GM12875 (cell line): ENCODE results near the gene NAA10.

Source experiments
- H3K4me3 ChIP-seq: one replicate; pipeline ENCODE4 v1.5.1; 2011; ENCODE audit warnings: low read depth, low read length, control low read depth
- CTCF ChIP-seq: IDR thresholded peaks from 2 replicates; pipeline ENCODE4 v1.5.1; 2011; ENCODE audit warnings: low read depth, mild to moderate bottlenecking, control low read depth, inconsistent platforms, low read length, moderate library complexity, borderline replicate concordance; ENCODE audit not compliant: insufficient read depth

NAA10 gene

GRCh38 chrX:153965406-153965805 lies 30.6 kb upstream of the NAA10 start:
- TF ChIP-seq CTCF = no peak

GRCh38 chrX:153964105-153964504 lies 29.3 kb upstream of the NAA10 start:
- TF ChIP-seq CTCF = no peak
- no peak overlapping the region for H3K4me3 ChIP-seq

More at GRCh38 chrX:153965406-153965805, 30.6 kb upstream of the NAA10 start:
- H3K4me3 ChIP-seq = no peak overlapping the region

GRCh38 chrX:153963546-153963945 lies 28.7 kb upstream of the NAA10 start:
- no peak for TF ChIP-seq CTCF
- no peak overlapping the region for H3K4me3 ChIP-seq

- H3K4me3 ChIP-seq = no peak overlapping the region
- TF ChIP-seq CTCF = no peak
Measured at GRCh38 chrX:153961292-153961691, 26.5 kb upstream of the NAA10 start.

- TF ChIP-seq CTCF = no peak
- no peak overlapping the region for H3K4me3 ChIP-seq
Measured at GRCh38 chrX:153960786-153961185, 25.9 kb upstream of the NAA10 start.

GRCh38 chrX:153960077-153960476 lies 25.2 kb upstream of the NAA10 start:
- no peak overlapping the region for H3K4me3 ChIP-seq
- no peak for TF ChIP-seq CTCF

GRCh38 chrX:153959649-153960048 lies 24.8 kb upstream of the NAA10 start:
- H3K4me3 ChIP-seq = no peak overlapping the region
- no peak for TF ChIP-seq CTCF
